Endothelial cell (in vitro differentiated cells): ENCODE data around the gene DAPK1. TPM values are rescaled to one million over a fixed set of nuclear protein-coding genes. Genes with fewer than 3 reads are reported as not detected.

Experiments used
- DNase-seq: peaks from one replicate; pipeline ENCODE4 v3.0.0; 2021; ENCODE audit warnings: low spot score
- H3K27ac Mint-ChIP-seq: one replicate; pipeline ENCODE4 v1.8.0; 2021; ENCODE audit warnings: mixed read lengths, inconsistent platforms; ENCODE audit not compliant: unreplicated experiment
- H3K27me3 Mint-ChIP-seq: one replicate; pipeline ENCODE4 v1.8.0; 2021; ENCODE audit warnings: mild to moderate bottlenecking, moderate library complexity, mixed read lengths, inconsistent platforms; ENCODE audit not compliant: unreplicated experiment
- H3K36me3 Mint-ChIP-seq: one replicate; pipeline ENCODE4 v1.8.0; 2021; ENCODE audit warnings: mild to moderate bottlenecking, low read depth, mixed read lengths, inconsistent platforms; ENCODE audit not compliant: unreplicated experiment
- H3K4me1 Mint-ChIP-seq: one replicate; pipeline ENCODE4 v1.8.0; 2021; ENCODE audit warnings: mild to moderate bottlenecking, mixed read lengths, inconsistent platforms; ENCODE audit not compliant: unreplicated experiment
- H3K4me3 Mint-ChIP-seq: one replicate; pipeline ENCODE4 v1.8.0; 2021; ENCODE audit warnings: mild to moderate bottlenecking, mixed read lengths, inconsistent platforms; ENCODE audit not compliant: unreplicated experiment
- H3K9me3 Mint-ChIP-seq: one replicate; pipeline ENCODE4 v1.8.0; 2021; ENCODE audit warnings: mixed read lengths, inconsistent platforms; ENCODE audit not compliant: unreplicated experiment
- total RNA-seq: library from RNA; stranded (reverse); fragmentation: NEBNext Ultra II Directional; extraction: Animal tissue kit (Norgen Biotek cat#: 25700); gene quantifications from one replicate; pipeline ENCODE4 v1.2.1, GENCODE V29; 2021; ENCODE audit not compliant: unreplicated experiment
- TF ChIP-seq, protein P1 (sequence below): fragments of 200-600 bp; sonication (generic); IDR thresholded peaks from one replicate; pipeline ENCODE4 v1.5.0; 2021; ENCODE audit warnings: antibody characterized with exemption; ENCODE audit not compliant: unreplicated experiment

Gene DAPK1
- total RNA-seq, 1 donor from 2014 or later = 36.8 TPM

DNA sequence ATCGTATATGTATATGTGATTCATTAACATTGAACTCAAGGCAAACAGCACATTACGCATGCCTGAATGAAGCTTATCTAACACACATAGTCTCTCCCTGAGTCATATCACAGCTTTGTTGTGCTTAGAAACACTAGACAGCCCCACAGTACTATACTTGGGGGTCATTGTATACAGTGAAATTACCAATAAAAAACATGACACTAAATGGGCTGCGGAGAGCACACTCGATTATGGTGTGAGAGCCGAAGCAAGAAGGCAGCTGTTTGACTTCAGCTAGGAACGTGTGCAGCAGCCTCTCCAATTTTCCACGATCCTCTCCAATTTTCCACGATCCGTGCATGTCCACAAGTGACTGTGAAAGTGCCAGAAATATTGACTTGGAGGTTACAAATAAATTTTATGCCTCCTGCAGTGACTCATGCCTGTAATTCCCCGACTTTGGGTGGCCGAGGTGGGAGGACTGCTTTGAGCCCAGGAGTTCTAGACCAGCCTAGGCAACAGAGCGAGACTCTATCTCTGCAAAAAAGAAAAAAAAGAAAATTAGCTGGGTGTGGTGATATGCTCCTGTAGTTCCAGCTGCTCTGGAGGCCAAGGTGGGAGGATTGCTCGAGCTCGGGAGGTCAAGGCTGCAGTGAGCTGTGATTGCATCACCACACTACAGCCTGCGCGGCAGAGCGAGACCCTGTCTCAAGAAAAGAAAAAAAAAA lies 102.4 kb downstream of the DAPK1 start:
- Mint-ChIP-seq H3K4me3 (no peak overlapping the region), H3K27ac (no peak overlapping the region), H3K27me3 (peaks cover 4% of the 10 kb centered on the region), H3K36me3 (no peaks in the 10 kb centered on the region), H3K4me1 (peaks cover 3% of the 10 kb centered on the region), H3K9me3 (no peaks in the 10 kb centered on the region)
- no peak for DNase-seq
- TF ChIP-seq, protein P1, sequence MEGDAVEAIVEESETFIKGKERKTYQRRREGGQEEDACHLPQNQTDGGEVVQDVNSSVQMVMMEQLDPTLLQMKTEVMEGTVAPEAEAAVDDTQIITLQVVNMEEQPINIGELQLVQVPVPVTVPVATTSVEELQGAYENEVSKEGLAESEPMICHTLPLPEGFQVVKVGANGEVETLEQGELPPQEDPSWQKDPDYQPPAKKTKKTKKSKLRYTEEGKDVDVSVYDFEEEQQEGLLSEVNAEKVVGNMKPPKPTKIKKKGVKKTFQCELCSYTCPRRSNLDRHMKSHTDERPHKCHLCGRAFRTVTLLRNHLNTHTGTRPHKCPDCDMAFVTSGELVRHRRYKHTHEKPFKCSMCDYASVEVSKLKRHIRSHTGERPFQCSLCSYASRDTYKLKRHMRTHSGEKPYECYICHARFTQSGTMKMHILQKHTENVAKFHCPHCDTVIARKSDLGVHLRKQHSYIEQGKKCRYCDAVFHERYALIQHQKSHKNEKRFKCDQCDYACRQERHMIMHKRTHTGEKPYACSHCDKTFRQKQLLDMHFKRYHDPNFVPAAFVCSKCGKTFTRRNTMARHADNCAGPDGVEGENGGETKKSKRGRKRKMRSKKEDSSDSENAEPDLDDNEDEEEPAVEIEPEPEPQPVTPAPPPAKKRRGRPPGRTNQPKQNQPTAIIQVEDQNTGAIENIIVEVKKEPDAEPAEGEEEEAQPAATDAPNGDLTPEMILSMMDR = no peak

DNA sequence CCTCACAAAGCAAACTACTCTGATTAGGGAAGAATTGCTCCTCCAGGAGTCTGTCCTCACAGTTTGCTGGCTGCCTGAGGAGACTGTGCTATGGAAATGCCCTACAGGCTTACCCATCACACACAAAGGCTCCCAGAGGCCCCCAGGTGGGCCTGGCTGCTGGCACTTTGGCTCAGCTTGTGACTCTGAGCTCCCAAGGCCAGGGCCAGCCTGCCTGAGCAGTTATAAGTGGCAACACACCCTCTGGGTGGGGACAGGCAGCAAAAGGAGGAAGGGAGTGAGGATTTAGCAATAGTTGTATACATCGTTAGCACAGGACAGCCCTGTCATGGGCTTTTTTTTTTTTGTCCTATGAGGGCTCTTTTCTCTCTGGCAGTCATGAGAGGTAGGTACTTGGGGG lies 103.5 kb downstream of the DAPK1 start:
- no peaks in the 10 kb centered on the region for H3K9me3 Mint-ChIP-seq
- TF ChIP-seq, protein P1 = no peak
- H3K36me3 Mint-ChIP-seq = no peaks in the 10 kb centered on the region
- H3K27ac Mint-ChIP-seq = no peak overlapping the region
- no peak for DNase-seq
- peaks cover 11% of the 10 kb centered on the region for H3K4me1 Mint-ChIP-seq
- H3K27me3 Mint-ChIP-seq = peaks cover 6% of the 10 kb centered on the region
- H3K4me3 Mint-ChIP-seq = no peak overlapping the region

DNA sequence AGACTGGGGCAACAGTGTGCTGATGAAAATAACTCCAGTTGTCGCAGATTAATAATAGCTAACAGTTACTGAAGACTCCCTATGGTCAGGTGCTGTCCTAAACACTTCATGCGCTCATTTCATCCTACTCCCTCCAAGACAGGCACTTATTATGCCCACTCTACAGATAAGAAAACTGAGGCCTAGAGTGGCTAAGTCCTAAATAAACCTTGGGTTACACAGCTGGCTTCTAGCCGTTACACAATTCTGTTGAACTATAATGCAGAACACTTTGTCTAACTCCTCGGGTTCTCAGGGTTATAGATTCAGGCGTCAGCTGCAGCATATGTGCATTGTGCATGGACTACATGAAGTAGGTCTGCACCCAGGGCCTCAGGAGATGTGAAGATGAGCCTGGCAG lies 103.9 kb downstream of the DAPK1 start:
- Mint-ChIP-seq H3K36me3 (no peaks in the 10 kb centered on the region), H3K4me3 (no peak overlapping the region), H3K27ac (no peak overlapping the region), H3K27me3 (peaks cover 6% of the 10 kb centered on the region), H3K9me3 (no peaks in the 10 kb centered on the region), H3K4me1 (peaks cover 11% of the 10 kb centered on the region)
- DNase-seq = no peak
- TF ChIP-seq, protein P1 = no peak

DNA sequence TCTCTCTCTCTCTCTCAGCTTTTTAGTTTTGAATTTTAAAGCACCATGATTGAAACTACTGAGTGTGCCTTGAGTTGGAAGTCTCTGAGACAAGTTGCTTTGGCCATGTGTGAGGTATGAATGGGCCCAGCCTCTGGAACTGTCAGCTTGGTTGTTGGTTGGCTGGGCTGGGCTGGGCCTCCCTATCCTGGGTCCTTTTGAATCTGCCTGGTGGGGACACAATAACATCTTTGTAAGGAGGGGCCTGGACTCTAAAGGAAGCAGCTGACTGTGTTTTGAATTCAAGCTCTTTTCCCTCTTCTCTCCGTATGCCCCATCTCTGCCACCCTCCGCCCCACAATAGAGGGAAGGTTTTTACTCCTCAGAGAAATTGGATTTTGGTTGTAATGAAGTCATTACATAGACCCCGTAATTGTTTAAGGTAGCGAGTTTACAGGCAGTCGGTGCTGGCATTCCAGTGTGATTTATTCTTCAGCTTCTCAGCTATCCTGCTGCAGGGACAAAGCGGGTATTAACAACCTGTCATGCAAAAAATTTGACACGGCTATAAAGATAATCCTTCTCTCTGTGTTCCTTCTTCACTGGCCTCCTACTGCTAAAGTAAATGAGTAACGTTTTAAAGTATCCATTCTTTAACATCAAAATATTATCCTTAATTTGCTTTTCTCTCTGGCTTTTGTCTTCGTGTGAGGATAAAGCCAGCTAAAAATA lies 105.4 kb downstream of the DAPK1 start:
- Mint-ChIP-seq H3K9me3 (no peaks in the 10 kb centered on the region), H3K4me3 (no peak overlapping the region), H3K27ac (no peak overlapping the region), H3K4me1 (peaks cover 15% of the 10 kb centered on the region), H3K36me3 (peaks cover 11% of the 10 kb centered on the region), H3K27me3 (peaks cover 4% of the 10 kb centered on the region)
- TF ChIP-seq, protein P1 = no peak
- no peak for DNase-seq
